Middle frontal gyrus (tissue), 1 donor: ENCODE measurements around the gene GRB10.
"Not testable (repeated sequence)": the region's sequence is repeated elsewhere in the genome, so short reads cannot be mapped to it uniquely, and the experiment has no call there.

ENCODE experiments used
- DNase-seq: peaks from one replicate; pipeline ENCODE4 v3.0.0-alpha.2; 2015; ENCODE audit warnings: low spot score; ENCODE audit errors: extremely low spot score

GRB10 gene

GRCh38 chr7:50588937-50589336, 193.8 kb downstream of the GRB10 start:
- no peak for DNase-seq

- DNase-seq = no peak
Measured at GRCh38 chr7:50587737-50588136, 195.0 kb downstream of the GRB10 start.

- no peak for DNase-seq
Measured at GRCh38 chr7:50584793-50585408, 197.8 kb downstream of the GRB10 start.

GRCh38 chr7:50584386-50584785, 198.3 kb downstream of the GRB10 start:
- DNase-seq = no peak

GRCh38 chr7:50583295-50583694, 199.4 kb downstream of the GRB10 start:
- DNase-seq = not testable (repeated sequence)

GRCh38 chr7:50582271-50582670, 200.4 kb downstream of the GRB10 start:
- DNase-seq = not testable (repeated sequence)

GRCh38 chr7:50580666-50581065, 202.0 kb downstream of the GRB10 start:
- not testable (repeated sequence) for DNase-seq

- DNase-seq = no peak
Measured at GRCh38 chr7:50580057-50580456, 202.6 kb downstream of the GRB10 start.

- DNase-seq = not testable (repeated sequence)
Measured at GRCh38 chr7:50578105-50578504, 204.6 kb downstream of the GRB10 start.

GRCh38 chr7:50577569-50577968, 205.1 kb downstream of the GRB10 start:
- DNase-seq = no peak

- not testable (repeated sequence) for DNase-seq
Measured at GRCh38 chr7:50576388-50576787, 206.3 kb downstream of the GRB10 start.

- no peak for DNase-seq
Measured at GRCh38 chr7:50567715-50568261, 214.9 kb downstream of the GRB10 start.

GRCh38 chr7:50565977-50566376, 216.7 kb downstream of the GRB10 start:
- DNase-seq = no peak

GRCh38 chr7:50565559-50565916, 217.2 kb downstream of the GRB10 start:
- DNase-seq = no peak

- no peak for DNase-seq
Measured at GRCh38 chr7:50564640-50565558, 217.8 kb downstream of the GRB10 start, which contains the start of gene DDC. Gene DDC, minus strand, starts transcription at chr7:50565405. Its CDS starts 21,320 bp downstream, at chr7:50544085.

- no peak for DNase-seq
Measured at GRCh38 chr7:50564171-50564570, 218.5 kb downstream of the GRB10 start.

- DNase-seq = no peak
Measured at GRCh38 chr7:50562136-50562535, 220.6 kb downstream of the GRB10 start.

- DNase-seq = no peak
Measured at GRCh38 chr7:50560865-50561351, 221.8 kb downstream of the GRB10 start.

- no peak for DNase-seq
Measured at GRCh38 chr7:50559881-50560280, 222.8 kb downstream of the GRB10 start.

- DNase-seq = no peak
Measured at GRCh38 chr7:50558294-50559053, 224.2 kb downstream of the GRB10 start.

- DNase-seq = no peak
Measured at GRCh38 chr7:50557099-50557498, 225.6 kb downstream of the GRB10 start.
